ENCODE measurements around the gene NSDHL.

GRCh38 chrX:152818356-152818755 is 12.5 kb upstream of the NSDHL start:
- TF ChIP-seq CTCF (IDR thresholded peaks at IDR 0.05), result no peak
- TF ChIP-seq POLR2A (IDR thresholded peaks at IDR 0.05), result no peak
